PC-9 (cell line): ENCODE measurements around the gene DPEP2. TPM values are rescaled to one million over a fixed set of nuclear protein-coding genes. Genes with fewer than 3 reads are reported as not detected.
A peak's percentile ranks its signal among the peaks of the same experiment; 100 is the strongest.

Experiments used
- BruUV-seq: library from RNA; stranded (reverse); fragments of 400-500 nt; replicated peaks from 2 replicates; lab custom pipeline; 2021; lab: Mats Ljungman, UMichigan
- CTCF ChIA-PET: fragments of 300-600 bp; sonication (Branson Sonifier 250); formaldehyde crosslinking; loops from one replicate; lab custom pipeline; 2022; ENCODE audit warnings: antibody characterized with exemption; lab: Charles Lee
- POLR2A ChIA-PET: fragments of 300-600 bp; sonication (Branson Sonifier 250); formaldehyde crosslinking; loops from one replicate; lab custom pipeline; 2022; ENCODE audit warnings: antibody characterized with exemption; ENCODE audit not compliant: unreplicated experiment; lab: Charles Lee
- DNase-seq, 2 experiments: peaks; one replicate each; pipeline versions ENCODE4 v3.0.0 to v3.0.0-alpha.2; 2015 to 2022; ENCODE audit warnings: mixed read lengths in 1 of 2
- H2AFZ ChIP-seq: fragments of 200-600 bp; sonication (generic); 2 replicates; pipeline ENCODE4 v1.8.1; 2017; ENCODE audit warnings: antibody characterized with exemption
- H3F3A ChIP-seq: fragments of 200-600 bp; sonication (generic); 2 replicates; pipeline ENCODE4 v1.8.1; 2017; ENCODE audit warnings: antibody characterized with exemption, mild to moderate bottlenecking, low read depth; ENCODE audit not compliant: insufficient read depth
- H3K27ac ChIP-seq: fragments of 200-600 bp; sonication (generic); 2 replicates; pipeline ENCODE4 v1.6.1; 2016; ENCODE audit warnings: mixed run types
- H3K27me3 ChIP-seq: fragments of 200-600 bp; sonication (generic); 2 replicates; pipeline ENCODE4 v1.6.1; 2016; ENCODE audit warnings: low read depth, mixed run types; ENCODE audit not compliant: insufficient read depth
- H3K36me3 ChIP-seq: fragments of 200-600 bp; sonication (generic); 2 replicates; pipeline ENCODE4 v1.6.1; 2016; ENCODE audit warnings: low read depth, mixed run types
- H3K4me1 ChIP-seq: fragments of 200-600 bp; sonication (generic); replicated peaks from 2 replicates; pipeline ENCODE4 v1.6.1; 2016; ENCODE audit warnings: mixed run types; ENCODE audit not compliant: insufficient read depth
- H3K4me2 ChIP-seq: fragments of 200-600 bp; sonication (generic); 2 replicates; pipeline ENCODE4 v1.6.1; 2017; ENCODE audit warnings: mixed run types
- H3K4me3 ChIP-seq: fragments of 200-600 bp; sonication (generic); 2 replicates; pipeline ENCODE4 v1.6.1; 2016; ENCODE audit warnings: mixed run types
- H3K79me2 ChIP-seq: fragments of 200-600 bp; sonication (generic); 2 replicates; pipeline ENCODE4 v1.6.1; 2017; ENCODE audit warnings: low read depth, mixed run types
- H3K9me2 ChIP-seq: fragments of 200-600 bp; sonication (generic); 2 replicates; pipeline ENCODE4 v1.8.1; 2017; ENCODE audit warnings: mild to moderate bottlenecking; ENCODE audit not compliant: insufficient read depth
- H3K9me3 ChIP-seq: fragments of 200-600 bp; sonication (generic); 2 replicates; pipeline ENCODE4 v1.8.1; 2016; ENCODE audit warnings: low read depth; ENCODE audit not compliant: insufficient read depth
- H4K20me1 ChIP-seq: fragments of 200-600 bp; sonication (generic); 2 replicates; pipeline ENCODE4 v1.8.1; 2017; ENCODE audit not compliant: insufficient read depth
- CTCF ChIP-seq: fragments of 200-600 bp; sonication (generic); conservative IDR thresholded peaks from 2 replicates; pipeline ENCODE4 v1.6.1; 2017; ENCODE audit warnings: mixed run types, antibody characterized with exemption, mild to moderate bottlenecking, moderate library complexity
- EZH2 ChIP-seq: fragments of 200-600 bp; sonication (generic); IDR thresholded peaks from 2 replicates; pipeline ENCODE4 v1.8.0; 2017; ENCODE audit warnings: antibody characterized with exemption, low read depth
- intact Hi-C: fragments of 100-400 bp; cut with micrococcal nuclease; formaldehyde crosslinking; loops from one replicate; pipeline ENCODE4 v1.10.0; 2022; ENCODE audit not compliant: unreplicated experiment
- total RNA-seq: library from RNA; stranded (reverse); gene quantifications from 2 replicates; pipeline ENCODE4 v1.2.3, GENCODE V29; 2021

DPEP2 gene
- total RNA-seq, 1 experiment from 2014 or later, result not detected

GRCh38 chr16:67963292-67963661 is 36.0 kb downstream of the DPEP2 start:
- H2AFZ ChIP-seq, result no peak overlapping the region
- no peak overlapping the region for H3K4me2 ChIP-seq
- peaks cover 9% of the 10 kb centered on the region; the same call in 1 of the 2 replicates for H3K4me1 ChIP-seq
- H3K36me3 ChIP-seq, result no peaks in the 10 kb centered on the region
- H3K9me3 ChIP-seq, result no peaks in the 10 kb centered on the region
- no peaks in the 10 kb centered on the region for H3K27me3 ChIP-seq
- ChIA-PET POLR2A (no interaction called here), CTCF (interaction anchor here (0.6 kb wide), 1 partner anchor 890 kb away, joined by 3 read pairs; no protein-coding TSS in a partner anchor)
- intact Hi-C loops, result no loop called here
- H3F3A ChIP-seq, result no peaks in the 10 kb centered on the region
- H3K27ac ChIP-seq, result no peak overlapping the region
- no peak for TF ChIP-seq CTCF
- no peak for TF ChIP-seq EZH2
- H3K4me3 ChIP-seq, result no peak overlapping the region
- BruUV-seq, result no TSS peak
- 0 out of 2 replicates have a peak, but pooled peaks cover 10% of the 10 kb centered on the region for H3K79me2 ChIP-seq
- no peaks in the 10 kb centered on the region for H4K20me1 ChIP-seq
- no peak for DNase-seq
- no peaks in the 10 kb centered on the region for H3K9me2 ChIP-seq

- BruUV-seq, result no TSS peak
- ChIA-PET CTCF (interaction anchor here (0.6 kb wide), 1 partner anchor 78 kb away, joined by 3 read pairs; no protein-coding TSS in a partner anchor), POLR2A (no interaction called here)
Observed at GRCh38 chr16:67962135-67962534, 37.1 kb downstream of the DPEP2 start.

GRCh38 chr16:67961551-67961957 is 37.7 kb downstream of the DPEP2 start:
- CTCF ChIA-PET, result interaction anchor here (0.6 kb wide), 1 partner anchor 79 kb away, joined by 3 read pairs; no protein-coding TSS in a partner anchor
- BruUV-seq, result no TSS peak
- no peaks in the 10 kb centered on the region for H3K9me3 ChIP-seq
- POLR2A ChIA-PET, result interaction anchor here (0.6 kb wide), 2 partner anchors 430 to 495 kb away, joined by 3 to 9 read pairs; no protein-coding TSS in a partner anchor
- H4K20me1 ChIP-seq, result no peaks in the 10 kb centered on the region
- H3K27me3 ChIP-seq, result no peaks in the 10 kb centered on the region
- H3K27ac ChIP-seq, result no peak overlapping the region
- TF ChIP-seq EZH2 (no peak), CTCF (no peak)
- H2AFZ ChIP-seq, result no peak overlapping the region
- H3K4me3 ChIP-seq, result no peak overlapping the region
- DNase-seq, result peak in 1 of 2 experiments; percentile 97
- H3K9me2 ChIP-seq, result no peaks in the 10 kb centered on the region
- H3K4me2 ChIP-seq, result no peak overlapping the region
- no peaks in the 10 kb centered on the region for H3K36me3 ChIP-seq
- no peaks in the 10 kb centered on the region for H3K4me1 ChIP-seq
- no peaks in the 10 kb centered on the region for H3F3A ChIP-seq
- H3K79me2 ChIP-seq, result no peaks in the 10 kb centered on the region
- intact Hi-C loops, result loop anchor here (1.0 kb wide), 1 partner anchor 79 kb away; no protein-coding TSS in a partner anchor

More at GRCh38 chr16:67962135-67962534, 37.1 kb downstream of the DPEP2 start:
- no peak overlapping the region for H3K4me3 ChIP-seq
- no peaks in the 10 kb centered on the region for H3K36me3 ChIP-seq
- no peaks in the 10 kb centered on the region for H4K20me1 ChIP-seq
- no peaks in the 10 kb centered on the region for H3K9me2 ChIP-seq
- no peak overlapping the region for H3K4me2 ChIP-seq
- 0 out of 2 replicates have a peak, but pooled peaks cover 4% of the 10 kb centered on the region for H3K79me2 ChIP-seq
- no peak overlapping the region for H3K27ac ChIP-seq
- H3F3A ChIP-seq, result no peaks in the 10 kb centered on the region
- H3K4me1 ChIP-seq, result peaks cover 4% of the 10 kb centered on the region; the same call in 1 of the 2 replicates
- intact Hi-C loops, result no loop called here
- no peak overlapping the region for H2AFZ ChIP-seq
- H3K27me3 ChIP-seq, result no peaks in the 10 kb centered on the region
- TF ChIP-seq EZH2, result no peak
- TF ChIP-seq CTCF, result no peak
- no peak for DNase-seq
- H3K9me3 ChIP-seq, result no peaks in the 10 kb centered on the region
